Measurements from ENCODE around the gene AVEN.

DNA sequence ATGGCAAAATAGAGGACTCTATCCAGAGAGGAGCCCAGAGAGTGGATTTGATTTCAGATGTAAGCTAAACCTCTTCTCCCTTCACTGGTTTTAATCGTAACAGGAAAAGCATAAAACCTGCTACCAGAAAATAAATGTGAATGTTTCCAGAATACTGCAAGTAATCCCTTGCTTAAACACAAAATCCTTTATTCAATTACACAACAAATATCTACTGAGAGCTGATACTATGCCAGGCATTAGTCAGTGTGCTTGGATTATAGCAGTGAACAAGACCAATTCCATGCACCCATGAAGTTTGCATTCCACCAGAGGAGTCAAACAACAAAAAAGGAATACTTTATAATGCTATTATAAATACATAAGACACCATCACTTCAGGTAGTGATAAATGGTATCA is 15.1 kb downstream of the AVEN start:
- TF ChIP-seq CTCF (conservative IDR thresholded peaks at IDR 0.05) = no peak
- TF ChIP-seq ZFX (IDR thresholded peaks at IDR 0.05) = no peak
